ENCODE results near the gene UBE2G1.

UBE2G1 gene

DNA sequence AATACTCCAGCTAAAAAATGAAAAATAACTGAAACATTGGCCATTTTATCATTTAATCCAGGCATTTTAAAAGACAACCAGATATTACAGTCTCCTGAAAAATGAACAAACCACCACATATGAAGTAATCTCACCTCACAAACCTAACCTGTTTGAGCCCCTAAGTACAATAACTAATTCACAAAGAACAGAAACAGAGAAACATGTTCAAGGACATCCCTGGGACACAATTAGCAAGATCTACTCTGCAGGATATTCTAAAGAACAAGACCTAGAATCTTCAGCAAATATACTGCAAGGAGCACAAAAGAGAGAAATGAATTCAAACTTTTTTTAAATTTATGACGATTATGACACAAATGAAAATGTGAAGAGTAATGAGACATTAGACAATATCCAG, 51.9 kb downstream of the UBE2G1 start:
- no peak overlapping the region for H3K4me3 ChIP-seq (ENCODE audit: low read depth, low read length)
- TF ChIP-seq, protein P1, sequence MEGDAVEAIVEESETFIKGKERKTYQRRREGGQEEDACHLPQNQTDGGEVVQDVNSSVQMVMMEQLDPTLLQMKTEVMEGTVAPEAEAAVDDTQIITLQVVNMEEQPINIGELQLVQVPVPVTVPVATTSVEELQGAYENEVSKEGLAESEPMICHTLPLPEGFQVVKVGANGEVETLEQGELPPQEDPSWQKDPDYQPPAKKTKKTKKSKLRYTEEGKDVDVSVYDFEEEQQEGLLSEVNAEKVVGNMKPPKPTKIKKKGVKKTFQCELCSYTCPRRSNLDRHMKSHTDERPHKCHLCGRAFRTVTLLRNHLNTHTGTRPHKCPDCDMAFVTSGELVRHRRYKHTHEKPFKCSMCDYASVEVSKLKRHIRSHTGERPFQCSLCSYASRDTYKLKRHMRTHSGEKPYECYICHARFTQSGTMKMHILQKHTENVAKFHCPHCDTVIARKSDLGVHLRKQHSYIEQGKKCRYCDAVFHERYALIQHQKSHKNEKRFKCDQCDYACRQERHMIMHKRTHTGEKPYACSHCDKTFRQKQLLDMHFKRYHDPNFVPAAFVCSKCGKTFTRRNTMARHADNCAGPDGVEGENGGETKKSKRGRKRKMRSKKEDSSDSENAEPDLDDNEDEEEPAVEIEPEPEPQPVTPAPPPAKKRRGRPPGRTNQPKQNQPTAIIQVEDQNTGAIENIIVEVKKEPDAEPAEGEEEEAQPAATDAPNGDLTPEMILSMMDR (IDR thresholded peaks at IDR 0.05; ENCODE audit: insufficient read depth, low read depth, low read length, missing control alignments): no peak
- DNase-seq (ENCODE audit: low read depth): no peak

DNA sequence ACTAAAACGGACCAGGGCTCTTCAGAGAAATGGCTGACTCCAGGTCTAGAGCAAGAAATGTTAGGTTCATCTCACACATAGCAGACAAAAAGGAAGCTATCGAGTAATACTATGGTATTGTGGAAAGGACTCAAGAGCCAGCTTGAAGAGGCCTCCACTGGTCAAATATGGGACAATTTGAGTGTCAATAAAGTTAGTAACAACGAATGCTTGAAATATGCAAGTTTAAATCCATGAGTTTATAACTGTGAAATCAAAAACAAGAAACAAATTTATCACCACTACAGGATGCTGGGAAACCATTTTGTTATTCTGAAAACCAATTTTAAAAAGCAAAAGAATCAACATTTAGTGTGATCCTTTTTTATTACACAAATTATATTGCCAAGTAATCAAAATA, 52.3 kb downstream of the UBE2G1 start:
- TF ChIP-seq, protein P1 (IDR thresholded peaks at IDR 0.05; ENCODE audit: insufficient read depth, low read depth, low read length, missing control alignments): no peak
- no peak for DNase-seq (ENCODE audit: low read depth)
- no peak overlapping the region for H3K4me3 ChIP-seq (ENCODE audit: low read depth, low read length)

DNA sequence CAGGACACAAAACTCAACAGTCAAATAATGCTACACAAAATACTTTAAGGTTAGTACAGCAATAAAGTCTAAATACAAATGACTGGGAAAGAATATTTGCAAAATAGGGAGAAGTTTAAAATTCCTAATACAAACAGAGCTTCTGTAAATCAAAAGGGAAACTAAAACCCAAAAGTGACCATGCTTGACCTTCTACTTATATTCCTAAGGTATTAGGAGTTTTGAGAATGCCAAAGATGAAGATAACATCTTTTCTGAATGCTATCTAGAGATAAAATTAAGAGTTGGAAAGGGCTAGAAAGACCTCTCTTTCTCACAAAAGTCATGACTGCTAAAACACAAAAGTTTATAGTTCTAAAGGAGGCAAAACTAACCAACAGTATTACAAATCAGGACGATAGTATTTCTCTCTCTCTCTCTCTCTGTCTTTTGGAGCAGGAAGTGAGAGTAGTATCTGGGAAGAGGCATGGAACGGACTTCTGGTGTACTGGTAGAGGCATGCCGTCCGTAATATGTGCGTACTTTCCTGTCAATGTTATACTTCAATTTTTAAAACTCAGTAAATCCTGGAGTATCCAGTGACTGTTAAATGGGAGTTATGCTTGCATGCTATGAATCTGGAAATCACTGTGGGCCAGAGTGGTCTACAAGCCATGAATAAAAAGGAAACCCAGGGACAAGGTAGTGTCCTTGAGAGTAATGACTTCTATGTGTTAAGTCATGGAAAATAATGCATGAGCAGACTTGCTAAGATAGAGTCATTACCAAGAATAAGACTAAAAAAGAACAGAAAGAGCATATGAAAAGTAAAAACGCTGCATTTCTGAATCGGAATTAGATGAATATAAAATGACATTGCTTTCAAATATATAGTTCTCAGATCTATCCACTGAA, 53.0 kb downstream of the UBE2G1 start:
- DNase-seq (ENCODE audit: low read depth): no peak
- no peak overlapping the region; the same call in 1 of the 2 replicates for H3K4me3 ChIP-seq (ENCODE audit: low read depth, low read length)
- TF ChIP-seq, protein P1 (IDR thresholded peaks at IDR 0.05; ENCODE audit: insufficient read depth, low read depth, low read length, missing control alignments): no peak

DNA sequence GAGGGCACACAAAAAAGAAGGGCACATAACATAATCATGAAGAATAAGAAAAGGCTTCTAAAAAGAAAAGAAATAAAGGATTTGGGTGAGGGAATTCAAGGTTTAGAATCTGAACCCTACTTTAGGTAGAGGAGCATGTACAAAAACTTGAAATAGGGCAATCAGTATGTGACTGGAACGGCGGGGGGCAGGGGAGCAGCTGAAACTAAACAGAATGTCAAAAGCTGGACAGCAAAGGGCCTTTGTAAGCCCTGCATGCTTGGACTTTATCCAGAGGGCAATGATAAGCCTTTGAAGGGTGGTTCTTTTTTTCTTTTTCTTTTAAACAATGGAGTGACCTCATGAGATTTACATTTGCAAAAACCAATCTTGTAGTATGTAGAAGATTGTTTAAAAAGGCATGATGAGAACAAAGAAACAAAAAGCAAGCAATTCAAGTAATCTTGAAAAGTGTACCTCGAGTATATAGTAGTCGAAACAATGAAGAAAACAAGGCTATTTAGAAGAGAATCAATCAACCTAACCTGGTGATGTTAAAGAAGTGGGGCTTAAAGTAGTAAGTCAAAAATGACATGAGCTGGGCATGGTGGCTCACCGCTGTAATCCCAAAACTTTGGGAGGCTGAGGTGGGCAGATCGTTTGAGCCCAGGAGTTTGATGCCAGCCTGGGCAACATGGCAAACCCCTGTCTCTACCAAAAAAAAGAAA, 56.0 kb downstream of the UBE2G1 start:
- DNase-seq (ENCODE audit: low read depth): no peak
- H3K4me3 ChIP-seq (ENCODE audit: low read depth, low read length): no peak overlapping the region
- TF ChIP-seq, protein P1 (IDR thresholded peaks at IDR 0.05; ENCODE audit: insufficient read depth, low read depth, low read length, missing control alignments): no peak

DNA sequence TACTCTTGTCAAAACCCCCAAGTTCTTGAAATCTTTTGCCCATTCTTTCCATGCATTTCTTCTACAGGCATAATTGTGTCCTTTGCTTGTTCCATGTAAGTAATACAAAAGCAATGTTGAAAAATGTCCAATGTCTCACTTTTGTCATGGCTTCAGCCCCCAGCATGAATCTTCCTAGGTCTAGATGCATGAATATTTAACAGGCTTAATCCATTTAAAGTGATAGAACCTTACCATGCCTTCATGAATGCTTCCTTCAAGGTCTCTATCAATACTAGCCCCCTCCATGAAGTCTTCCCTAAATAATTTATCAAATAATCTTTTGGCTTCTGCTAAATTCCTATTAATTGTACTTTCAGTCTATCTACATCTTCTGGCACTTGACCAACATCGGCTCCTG, 56.6 kb downstream of the UBE2G1 start:
- H3K4me3 ChIP-seq (ENCODE audit: low read depth, low read length): no peak overlapping the region
- no peak for DNase-seq (ENCODE audit: low read depth)
- TF ChIP-seq, protein P1 (IDR thresholded peaks at IDR 0.05; ENCODE audit: insufficient read depth, low read depth, low read length, missing control alignments): no peak

DNA sequence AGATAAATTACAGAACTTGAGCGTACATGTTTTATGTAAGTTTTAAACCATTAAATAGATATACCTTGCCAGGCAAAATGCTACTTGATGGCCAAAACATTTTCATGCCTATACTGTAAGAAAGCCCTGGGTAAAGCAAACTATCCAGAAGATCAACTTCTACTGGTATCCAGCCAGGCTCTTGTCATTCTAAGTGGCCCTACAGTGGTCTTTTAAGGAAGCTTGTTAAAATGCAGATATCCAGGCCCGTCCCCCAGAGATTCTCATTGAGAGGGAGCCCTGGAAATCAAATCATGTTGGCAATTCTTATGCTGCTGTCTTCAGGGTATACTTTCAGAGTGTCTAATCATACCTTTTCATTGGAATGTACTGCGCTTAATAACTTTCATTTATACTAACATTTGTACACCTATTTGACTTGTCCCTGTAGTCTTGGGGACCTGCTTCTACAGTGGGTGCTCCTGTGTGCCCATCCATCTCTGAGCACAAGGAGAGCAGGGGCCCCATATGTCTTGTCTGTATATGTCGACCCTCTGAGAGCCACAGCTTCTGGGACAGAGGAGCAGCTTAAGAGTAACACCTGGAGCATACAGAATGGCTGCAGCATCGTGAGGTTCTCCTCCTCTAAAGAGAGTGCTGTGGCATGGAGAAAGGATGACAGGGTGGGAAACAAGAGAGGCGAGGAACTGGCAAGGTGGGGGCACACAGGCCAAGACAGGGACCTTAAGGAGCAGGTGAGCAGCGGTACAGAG, 59.1 kb downstream of the UBE2G1 start:
- no peak overlapping the region for H3K4me3 ChIP-seq (ENCODE audit: low read depth, low read length)
- DNase-seq (ENCODE audit: low read depth): no peak
- TF ChIP-seq, protein P1 (IDR thresholded peaks at IDR 0.05; ENCODE audit: insufficient read depth, low read depth, low read length, missing control alignments): no peak

Measured in GM12865 (cell line).